HepG2 (cell line): ENCODE measurements around the gene NNAT. TPM values are rescaled to one million over a fixed set of nuclear protein-coding genes. Genes with fewer than 3 reads are reported as not detected.

Experiments
- ATAC-seq: fragments of 200-7000 bp; cut with Tn5 transposase; 3 replicates; pipeline ENCODE4 v1.9.1; 2020; ENCODE audit warnings: mild to moderate bottlenecking, moderate library complexity
- BruUV-seq: library from RNA; stranded (reverse); fragments of 400-500 nt; replicated peaks from 2 replicates; lab custom pipeline; 2021; lab: Mats Ljungman, UMichigan
- CTCF ChIA-PET: fragments of 300-600 bp; formaldehyde crosslinking; extraction: SDS; loops from one replicate; lab custom pipeline; 2021; ENCODE audit warnings: low total read pairs, inconsistent platforms, low intra/inter-chr PET ratio; lab: Yijun Ruan, JAX
- POLR2A ChIA-PET: fragments of 350-600 bp; sonication (Branson Sonifier 250); formaldehyde crosslinking; loops from one replicate; lab custom pipeline; 2020; ENCODE audit warnings: antibody characterized with exemption, inconsistent platforms; lab: Yijun Ruan, JAX
- DNase-seq: peaks from one replicate; pipeline ENCODE4 v3.0.0-alpha.2; 2015; ENCODE audit warnings: low spot score
- FAIRE-seq: peaks from 3 replicates; lab custom pipeline; 2011; peaks lifted over from hg19 to GRCh38; lab: Jason Lieb, UNC
- H2AFZ ChIP-seq: one replicate; pipeline ENCODE4 v1.6.1; 2011; ENCODE audit warnings: low read length, inconsistent platforms
- H3K27ac ChIP-seq: fragments of 300-600 bp; 3 replicates; pipeline ENCODE4 v1.8.0; 2011; ENCODE audit warnings: mixed run types, mild to moderate bottlenecking, mixed read lengths, low read length, inconsistent platforms; ENCODE audit not compliant: insufficient read depth; ENCODE audit errors: extremely low read length
- H3K27me3 ChIP-seq, 2 experiments: fragments of 200-600 bp in 1 of 2; 2 replicates in 1 of 2; 3 replicates in 1 of 2; pipeline versions ENCODE4 v1.6.0 to v1.8.0; 2011; ENCODE audit warnings: low read length in 2 of 2, mild to moderate bottlenecking in 2 of 2, moderate library complexity in 2 of 2, inconsistent platforms in 1 of 2; ENCODE audit not compliant: insufficient read depth in 2 of 2, control insufficient read depth in 1 of 2
- H3K36me3 ChIP-seq, 2 experiments: fragments of 200-600 bp in 1 of 2; replicated peaks in 1 of 2; 2 replicates in 1 of 2; 3 replicates in 1 of 2; pipeline versions ENCODE4 v1.5.1 to v1.8.0; 2011; ENCODE audit warnings: low read length in 2 of 2, inconsistent platforms in 1 of 2; ENCODE audit not compliant: insufficient read depth in 2 of 2, control insufficient read depth in 1 of 2
- H3K4me1 ChIP-seq: 2 replicates; pipeline ENCODE4 v1.5.1; 2012; ENCODE audit warnings: low read length, inconsistent platforms; ENCODE audit not compliant: insufficient read depth
- H3K4me2 ChIP-seq: 2 replicates; pipeline ENCODE4 v1.6.0; 2011; ENCODE audit warnings: low read depth, low read length, inconsistent platforms
- H3K4me3 ChIP-seq, 3 experiments: fragments of 200-600 bp in 1 of 3; sonication (generic), shearing (Covaris generic) in 1 of 3; replicated peaks in 1 of 3; 2 replicates each; pipeline ENCODE4 v1.5.1; 2011 to 2016; ENCODE audit warnings: low read length in 3 of 3, inconsistent platforms in 2 of 3, low read depth in 2 of 3, mild to moderate bottlenecking in 2 of 3, control low read depth in 1 of 3, mixed read lengths in 1 of 3; ENCODE audit not compliant: insufficient read depth in 1 of 3
- H3K79me2 ChIP-seq: one replicate; pipeline ENCODE4 v1.6.1; 2011; ENCODE audit warnings: low read length, inconsistent platforms; ENCODE audit not compliant: insufficient read depth
- H3K9ac ChIP-seq: 2 replicates; pipeline ENCODE4 v1.6.0; 2011; ENCODE audit warnings: mild to moderate bottlenecking, low read depth, low read length, inconsistent platforms; ENCODE audit not compliant: insufficient read depth
- H3K9me3 ChIP-seq: 2 replicates; pipeline ENCODE4 v1.5.1; 2012; ENCODE audit warnings: mild to moderate bottlenecking, low read length
- H4K20me1 ChIP-seq: 2 replicates; pipeline ENCODE4 v1.6.0; 2011; ENCODE audit warnings: inconsistent platforms, mild to moderate bottlenecking, low read length, moderate library complexity; ENCODE audit not compliant: insufficient read depth
- FOXP1 ChIP-seq, 2 experiments: fragments of 450-650 bp in 1 of 2; IDR thresholded peaks; 2 replicates each; pipeline ENCODE4 v1.6.1; 2017 to 2018; ENCODE audit warnings: antibody characterized with exemption in 1 of 2
- MTA3 ChIP-seq: sonication (generic); formaldehyde crosslinking; IDR thresholded peaks from 2 replicates; pipeline ENCODE4 v1.4.0; 2020; ENCODE audit warnings: missing genetic modification reagents
- NFYB ChIP-seq: sonication (generic); formaldehyde crosslinking; IDR thresholded peaks from 2 replicates; pipeline ENCODE4 v1.4.0; 2020; ENCODE audit warnings: missing genetic modification reagents
- REL ChIP-seq: sonication (generic); formaldehyde crosslinking; conservative IDR thresholded peaks from 2 replicates; pipeline ENCODE4 v1.8.0; 2022; ENCODE audit warnings: mild to moderate bottlenecking, missing genetic modification reagents, moderate library complexity
- SMAD9 ChIP-seq: sonication (generic); formaldehyde crosslinking; IDR thresholded peaks from 2 replicates; pipeline ENCODE4 v1.5.1; 2020; ENCODE audit warnings: mild to moderate bottlenecking, missing genetic modification reagents
- ZMYM2 ChIP-seq: sonication (generic); formaldehyde crosslinking; IDR thresholded peaks from 2 replicates; pipeline ENCODE4 v1.8.0; 2022; ENCODE audit warnings: mild to moderate bottlenecking, missing genetic modification reagents
- ZNF205 ChIP-seq: IDR thresholded peaks from 2 replicates; pipeline ENCODE4 v1.6.1; 2018; ENCODE audit warnings: missing biosample characterization, missing genetic modification reagents
- ZNF232 ChIP-seq: sonication (generic); formaldehyde crosslinking; IDR thresholded peaks from 2 replicates; pipeline ENCODE4 v1.4.0; 2020; ENCODE audit warnings: missing genetic modification reagents, borderline replicate concordance
- ZNF547 ChIP-seq: sonication (generic); formaldehyde crosslinking; IDR thresholded peaks from 2 replicates; pipeline ENCODE4 v1.5.1; 2020; ENCODE audit warnings: mild to moderate bottlenecking, missing genetic modification reagents
- ZNF878 ChIP-seq: sonication (generic); formaldehyde crosslinking; IDR thresholded peaks from 2 replicates; pipeline ENCODE4 v1.8.1; 2023; ENCODE audit warnings: mild to moderate bottlenecking, missing genetic modification reagents, moderate library complexity
- WGBS: methylation state at CpG from one replicate; pipeline ENCODE4 v1.1.6; 2017; ENCODE audit warnings: low lambda C conversion rate; 5-methylcytosine and 5-hydroxymethylcytosine counted together
- in situ Hi-C: cut with HindIII; loops from 2 replicates; pipeline ENCODE4 v1.10.0; 2017; ENCODE audit warnings: low pct_unique_long_range_greater_than_20kb; ENCODE audit not compliant: extremely low pct_ligation_motif_present
- intact Hi-C: fragments of 100-400 bp; cut with micrococcal nuclease; formaldehyde crosslinking; loops from one replicate; pipeline ENCODE4 v1.10.0; 2022; ENCODE audit not compliant: unreplicated experiment
- polyA plus RNA-seq, 8 experiments: library from polyadenylated mRNA; depleted of rRNA in 3 of 8; stranded (reverse) in 7 of 8; unstranded in 1 of 8; fragments of >200 nt; fragmentation: Illumina TruSeq in 4 of 8; extraction: Trizol in 4 of 8; gene quantifications; 2 replicates each; pipeline versions ENCODE4 v1.2.1 to v1.2.3, GENCODE V29; 2011 to 2016; ENCODE audit warnings: low read depth in 4 of 8, missing spikeins in 1 of 8, mixed read lengths in 1 of 8; ENCODE audit not compliant: insufficient read depth in 1 of 8
- total RNA-seq, 5 experiments: library from RNA; depleted of rRNA; stranded (reverse); fragments of >200 nt; fragmentation: Illumina TruSeq; extraction: Trizol; gene quantifications; 2 replicates each; pipeline ENCODE4 v1.2.3, GENCODE V29; 2016; ENCODE audit warnings: low read depth in 1 of 5
- TF ChIP-seq, protein P1 (sequence below): sonication (generic); formaldehyde crosslinking; IDR thresholded peaks from 2 replicates; pipeline ENCODE4 v1.4.0; 2020; ENCODE audit warnings: missing genetic modification reagents, borderline replicate concordance
- TF ChIP-seq, protein P2 (sequence below): IDR thresholded peaks from 2 replicates; pipeline ENCODE4 v1.6.1; 2016; ENCODE audit warnings: missing compliant biosample characterization, missing genetic modification reagents, borderline replicate concordance
- TF ChIP-seq, protein P3 (sequence below): sonication (generic); formaldehyde crosslinking; IDR thresholded peaks from 2 replicates; pipeline ENCODE4 v1.4.0; 2020; ENCODE audit warnings: missing genetic modification reagents
- TF ChIP-seq, protein P4 (sequence below): sonication (generic); formaldehyde crosslinking; IDR thresholded peaks from 2 replicates; pipeline ENCODE4 v1.5.1; 2020; ENCODE audit warnings: missing genetic modification reagents, mild to moderate bottlenecking, borderline replicate concordance

The NNAT gene
- total and polyA plus RNA-seq, 2 of the 13 experiments (the other 11 are each of a cell fraction or from before 2014, with no cell fraction given): not detected

DNA sequence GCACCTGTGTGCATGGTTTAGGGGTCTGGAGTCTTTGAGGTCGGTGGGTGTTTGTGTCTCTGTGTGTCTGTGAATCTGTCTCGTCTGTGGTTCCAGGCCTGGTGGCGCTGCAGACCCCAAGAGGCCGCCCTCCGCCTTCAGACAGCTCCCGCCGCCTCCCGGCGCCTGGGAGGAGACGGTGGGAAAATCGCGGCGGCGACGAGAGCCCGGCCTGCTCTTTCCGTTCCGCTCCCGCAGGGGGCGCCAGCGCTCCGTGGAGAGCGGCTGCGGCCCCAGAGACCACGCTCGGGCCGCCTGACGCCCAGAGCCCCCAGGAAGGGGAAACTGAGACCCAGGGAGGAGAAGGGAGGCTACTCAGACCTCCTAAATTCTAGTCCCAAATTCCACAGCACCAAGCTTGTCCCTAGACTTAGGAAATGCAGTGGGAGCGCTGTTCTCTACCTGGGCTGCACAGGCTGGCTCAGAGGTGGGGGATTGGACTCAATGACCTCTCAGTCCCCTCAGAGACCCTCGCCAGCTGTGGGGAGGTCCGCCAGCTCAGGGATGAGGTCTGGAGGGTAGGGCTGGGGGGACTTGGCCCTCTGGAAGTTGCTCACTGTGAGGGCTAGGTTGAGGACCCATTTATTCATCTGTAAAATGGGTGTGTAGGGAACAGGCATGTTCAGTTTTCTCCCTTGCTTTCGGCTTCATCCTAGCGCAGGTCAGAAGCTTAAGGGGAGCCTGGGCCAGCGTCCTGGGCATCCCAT, 43.5 kb downstream of the NNAT start:
- Histone ChIP-seq H3K79me2 (no peaks in the 10 kb centered on the region), H3K4me3 (peak overlapping the region in 2 of 3 experiments; percentile 12 to 50; a peak in 2 of 6 replicates), H3K36me3 (no peaks in the 10 kb centered on the region), H4K20me1 (no peaks in the 10 kb centered on the region), H3K4me2 (peak overlapping the region; percentile 70), H3K27ac (no peak overlapping the region), H3K27me3 (peaks cover 6 to 65% of the 10 kb centered on the region in 2 experiments; a peak in 4 of 5 replicates), H3K9me3 (no peaks in the 10 kb centered on the region), H2AFZ (no peak overlapping the region), H3K9ac (no peak overlapping the region), H3K4me1 (peaks cover 33% of the 10 kb centered on the region)
- POLR2A ChIA-PET: no interaction called here
- WGBS: 3% methylated on average over 28 of the region's 34 CpGs
- CTCF ChIA-PET: interaction anchor here (0.9 to 2.4 kb wide), 3 partner anchors 193 to 429 kb away, joined by 3 to 13 read pairs (median 4); partner anchors contain the start of gene VSTM2L
- no peak for FAIRE-seq
- intact Hi-C loops: loop anchor here (1.0 to 10.0 kb wide), 2 partner anchors 330 to 429 kb away; no protein-coding TSS in a partner anchor
- in situ Hi-C loops: loop anchor here (5.0 to 25.0 kb wide), 3 partner anchors 333 to 648 kb away; no protein-coding TSS in a partner anchor
- peak; percentile 30 for DNase-seq
- BruUV-seq: no TSS peak
- ATAC-seq: peak; percentile 87
- TF ChIP-seq, protein P1, sequence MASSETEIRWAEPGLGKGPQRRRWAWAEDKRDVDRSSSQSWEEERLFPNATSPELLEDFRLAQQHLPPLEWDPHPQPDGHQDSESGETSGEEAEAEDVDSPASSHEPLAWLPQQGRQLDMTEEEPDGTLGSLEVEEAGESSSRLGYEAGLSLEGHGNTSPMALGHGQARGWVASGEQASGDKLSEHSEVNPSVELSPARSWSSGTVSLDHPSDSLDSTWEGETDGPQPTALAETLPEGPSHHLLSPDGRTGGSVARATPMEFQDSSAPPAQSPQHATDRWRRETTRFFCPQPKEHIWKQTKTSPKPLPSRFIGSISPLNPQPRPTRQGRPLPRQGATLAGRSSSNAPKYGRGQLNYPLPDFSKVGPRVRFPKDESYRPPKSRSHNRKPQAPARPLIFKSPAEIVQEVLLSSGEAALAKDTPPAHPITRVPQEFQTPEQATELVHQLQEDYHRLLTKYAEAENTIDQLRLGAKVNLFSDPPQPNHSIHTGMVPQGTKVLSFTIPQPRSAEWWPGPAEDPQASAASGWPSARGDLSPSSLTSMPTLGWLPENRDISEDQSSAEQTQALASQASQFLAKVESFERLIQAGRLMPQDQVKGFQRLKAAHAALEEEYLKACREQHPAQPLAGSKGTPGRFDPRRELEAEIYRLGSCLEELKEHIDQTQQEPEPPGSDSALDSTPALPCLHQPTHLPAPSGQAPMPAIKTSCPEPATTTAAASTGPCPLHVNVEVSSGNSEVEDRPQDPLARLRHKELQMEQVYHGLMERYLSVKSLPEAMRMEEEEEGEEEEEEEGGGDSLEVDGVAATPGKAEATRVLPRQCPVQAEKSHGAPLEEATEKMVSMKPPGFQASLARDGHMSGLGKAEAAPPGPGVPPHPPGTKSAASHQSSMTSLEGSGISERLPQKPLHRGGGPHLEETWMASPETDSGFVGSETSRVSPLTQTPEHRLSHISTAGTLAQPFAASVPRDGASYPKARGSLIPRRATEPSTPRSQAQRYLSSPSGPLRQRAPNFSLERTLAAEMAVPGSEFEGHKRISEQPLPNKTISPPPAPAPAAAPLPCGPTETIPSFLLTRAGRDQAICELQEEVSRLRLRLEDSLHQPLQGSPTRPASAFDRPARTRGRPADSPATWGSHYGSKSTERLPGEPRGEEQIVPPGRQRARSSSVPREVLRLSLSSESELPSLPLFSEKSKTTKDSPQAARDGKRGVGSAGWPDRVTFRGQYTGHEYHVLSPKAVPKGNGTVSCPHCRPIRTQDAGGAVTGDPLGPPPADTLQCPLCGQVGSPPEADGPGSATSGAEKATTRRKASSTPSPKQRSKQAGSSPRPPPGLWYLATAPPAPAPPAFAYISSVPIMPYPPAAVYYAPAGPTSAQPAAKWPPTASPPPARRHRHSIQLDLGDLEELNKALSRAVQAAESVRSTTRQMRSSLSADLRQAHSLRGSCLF (CRISPR knock-in tag): no peak
- TF ChIP-seq ZNF878 (CRISPR knock-in tag) (no peak), ZMYM2 (no peak), MTA3 (no peak), FOXP1 (IDR thresholded peaks at IDR 0.05) (no peak), FOXP1 (CRISPR knock-in tag; IDR thresholded peaks at IDR 0.05) (no peak), ZNF232 (no peak; the same call in 1 of the 2 replicates), NFYB (CRISPR knock-in tag) (no peak), SMAD9 (CRISPR knock-in tag) (no peak), ZNF205 (peak; percentile 36; the same call in 1 of the 2 replicates), REL (CRISPR knock-in tag) (no peak), ZNF547 (CRISPR knock-in tag) (no peak)
- TF ChIP-seq, protein P2, sequence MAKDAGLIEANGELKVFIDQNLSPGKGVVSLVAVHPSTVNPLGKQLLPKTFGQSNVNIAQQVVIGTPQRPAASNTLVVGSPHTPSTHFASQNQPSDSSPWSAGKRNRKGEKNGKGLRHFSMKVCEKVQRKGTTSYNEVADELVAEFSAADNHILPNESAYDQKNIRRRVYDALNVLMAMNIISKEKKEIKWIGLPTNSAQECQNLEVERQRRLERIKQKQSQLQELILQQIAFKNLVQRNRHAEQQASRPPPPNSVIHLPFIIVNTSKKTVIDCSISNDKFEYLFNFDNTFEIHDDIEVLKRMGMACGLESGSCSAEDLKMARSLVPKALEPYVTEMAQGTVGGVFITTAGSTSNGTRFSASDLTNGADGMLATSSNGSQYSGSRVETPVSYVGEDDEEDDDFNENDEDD: peak; percentile 20; the same call in 1 of the 2 replicates
- TF ChIP-seq, protein P3, sequence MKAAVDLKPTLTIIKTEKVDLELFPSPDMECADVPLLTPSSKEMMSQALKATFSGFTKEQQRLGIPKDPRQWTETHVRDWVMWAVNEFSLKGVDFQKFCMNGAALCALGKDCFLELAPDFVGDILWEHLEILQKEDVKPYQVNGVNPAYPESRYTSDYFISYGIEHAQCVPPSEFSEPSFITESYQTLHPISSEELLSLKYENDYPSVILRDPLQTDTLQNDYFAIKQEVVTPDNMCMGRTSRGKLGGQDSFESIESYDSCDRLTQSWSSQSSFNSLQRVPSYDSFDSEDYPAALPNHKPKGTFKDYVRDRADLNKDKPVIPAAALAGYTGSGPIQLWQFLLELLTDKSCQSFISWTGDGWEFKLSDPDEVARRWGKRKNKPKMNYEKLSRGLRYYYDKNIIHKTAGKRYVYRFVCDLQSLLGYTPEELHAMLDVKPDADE (CRISPR knock-in tag): no peak
- TF ChIP-seq, protein P4, sequence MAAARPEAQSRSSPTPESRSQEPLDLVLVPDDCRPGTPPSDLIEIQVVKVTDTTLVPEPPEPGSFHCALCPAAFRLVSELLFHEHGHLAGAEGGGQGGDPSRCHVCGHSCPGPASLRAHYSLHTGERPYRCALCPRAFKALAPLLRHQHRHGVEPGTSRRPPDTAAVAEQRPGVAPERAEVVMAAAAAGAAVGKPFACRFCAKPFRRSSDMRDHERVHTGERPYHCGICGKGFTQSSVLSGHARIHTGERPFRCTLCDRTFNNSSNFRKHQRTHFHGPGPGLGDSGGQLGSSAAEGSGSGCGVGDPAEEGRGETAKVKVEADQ (CRISPR knock-in tag): no peak
